ENCODE results near the gene MCIDAS. TPM values are rescaled to one million over a fixed set of nuclear protein-coding genes. Genes with fewer than 3 reads are reported as not detected.

Gene MCIDAS
- total RNA-seq, 1 experiment from 2014 or later = 1.6 TPM

GRCh38 chr5:55222985-55223811, 3.9 kb downstream of the MCIDAS start:
- Histone ChIP-seq H3K9ac (ENCODE audit: low read length) (no peak overlapping the region), H3K79me2 (ENCODE audit: low read length) (no peaks in the 10 kb centered on the region), H2AFZ (ENCODE audit: low read length) (no peak overlapping the region), H3K36me3 (ENCODE audit: low read depth, low read length) (no peaks in the 10 kb centered on the region), H3F3A (ENCODE audit: low read length, unreplicated experiment) (no peaks in the 10 kb centered on the region), H3K4me3 (ENCODE audit: low read length) (no peak overlapping the region), H3K27ac (ENCODE audit: low read length) (no peak overlapping the region), H3K4me1 (ENCODE audit: insufficient read depth, low read length) (peaks cover 22% of the 10 kb centered on the region), H4K20me1 (ENCODE audit: low read length) (no peaks in the 10 kb centered on the region), H3K4me2 (ENCODE audit: low read length) (no peak overlapping the region), H3K27me3 (ENCODE audit: low read length) (no peaks in the 10 kb centered on the region), H3K9me2 (replicated peaks; ENCODE audit: low read length) (no peaks in the 10 kb centered on the region), H3K9me3 (ENCODE audit: low read length) (no peaks in the 10 kb centered on the region)
- ATAC-seq (no peak), DNase-seq (no peak)
- intact Hi-C loops (cut with micrococcal nuclease) = no loop called here
- BruUV-seq (replicated peaks) = no TSS peak
- CTCF ChIA-PET = no interaction called here
- no peak for TF ChIP-seq CTCF (conservative IDR thresholded peaks at IDR 0.05; ENCODE audit: low read depth, low read length)
- TF ChIP-seq EZH2phosphoT487 (IDR thresholded peaks at IDR 0.05; ENCODE audit: borderline replicate concordance, low read length) = no peak
- no peak for TF ChIP-seq EZH2 (IDR thresholded peaks at IDR 0.05; ENCODE audit: low read length, unreplicated experiment)
- POLR2A ChIA-PET (ENCODE audit: unreplicated experiment) = no interaction called here

- H3K9me3 ChIP-seq (ENCODE audit: low read length) = no peaks in the 10 kb centered on the region
- H3K79me2 ChIP-seq (ENCODE audit: low read length) = no peaks in the 10 kb centered on the region
- H4K20me1 ChIP-seq (ENCODE audit: low read length) = no peaks in the 10 kb centered on the region
- DNase-seq = no peak
- H3K27ac ChIP-seq (ENCODE audit: low read length) = no peak overlapping the region
- H3K27me3 ChIP-seq (ENCODE audit: low read length) = no peaks in the 10 kb centered on the region
- no peaks in the 10 kb centered on the region for H3K9me2 ChIP-seq (replicated peaks; ENCODE audit: low read length)
- no peaks in the 10 kb centered on the region for H3F3A ChIP-seq (ENCODE audit: low read length, unreplicated experiment)
- TF ChIP-seq CTCF (conservative IDR thresholded peaks at IDR 0.05; ENCODE audit: low read depth, low read length) (no peak), EZH2 (IDR thresholded peaks at IDR 0.05; ENCODE audit: low read length, unreplicated experiment) (no peak), EZH2phosphoT487 (IDR thresholded peaks at IDR 0.05; ENCODE audit: borderline replicate concordance, low read length) (no peak)
- POLR2A ChIA-PET (ENCODE audit: unreplicated experiment) = no interaction called here
- CTCF ChIA-PET = no interaction called here
- ATAC-seq = no peak
- no peak overlapping the region for H3K4me3 ChIP-seq (ENCODE audit: low read length)
- no peak overlapping the region for H3K9ac ChIP-seq (ENCODE audit: low read length)
- no peak overlapping the region for H3K4me2 ChIP-seq (ENCODE audit: low read length)
- peaks cover 17% of the 10 kb centered on the region for H3K4me1 ChIP-seq (ENCODE audit: insufficient read depth, low read length)
- no TSS peak for BruUV-seq (replicated peaks)
- intact Hi-C loops (cut with micrococcal nuclease) = no loop called here
- no peak overlapping the region for H2AFZ ChIP-seq (ENCODE audit: low read length)
- no peaks in the 10 kb centered on the region for H3K36me3 ChIP-seq (ENCODE audit: low read depth, low read length)
These were observed 4.8 kb downstream of the MCIDAS start for GRCh38 chr5:55222092-55222984.
